DMS79 treated with DMSO at 0.1 percent for 48 hours (cell line): Measurements from ENCODE around the gene PKP2.
"Not testable (repeated sequence)": the region's sequence is repeated elsewhere in the genome, so short reads cannot be mapped to it uniquely, and the experiment has no call there.

ENCODE experiments used
- DNase-seq: peaks from one replicate; lab custom pipeline; 2025; lab: John Stamatoyannopoulos, UW

The PKP2 gene

GRCh38 chr12:32895688-32896431 lies 717 bp downstream of the PKP2 start:
- DNase-seq: no peak

DNA sequence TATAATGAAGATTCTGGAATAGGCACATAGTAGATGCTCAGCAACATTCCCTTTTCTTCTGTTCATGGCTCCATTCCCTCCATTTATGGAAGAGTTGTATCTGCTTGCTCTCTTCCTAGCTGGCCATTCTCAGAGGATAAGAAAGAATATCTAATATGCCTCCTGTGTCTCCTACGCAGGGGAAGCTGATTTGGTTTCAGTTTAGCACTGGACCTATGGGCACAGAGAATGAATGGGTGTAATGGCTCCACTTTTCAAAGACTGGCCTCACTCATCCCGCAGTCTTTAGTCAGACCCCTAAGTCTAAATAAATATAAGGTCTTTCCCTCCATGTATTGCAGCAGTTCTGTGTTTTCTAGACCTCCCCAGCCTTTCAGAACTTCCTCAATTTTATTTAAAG lies 2.0 kb downstream of the PKP2 start:
- no peak for DNase-seq

GRCh38 chr12:32893458-32893857 lies 3.1 kb downstream of the PKP2 start:
- DNase-seq: no peak

- no peak for DNase-seq
These were observed 3.5 kb downstream of the PKP2 start for GRCh38 chr12:32893043-32893442.

DNA sequence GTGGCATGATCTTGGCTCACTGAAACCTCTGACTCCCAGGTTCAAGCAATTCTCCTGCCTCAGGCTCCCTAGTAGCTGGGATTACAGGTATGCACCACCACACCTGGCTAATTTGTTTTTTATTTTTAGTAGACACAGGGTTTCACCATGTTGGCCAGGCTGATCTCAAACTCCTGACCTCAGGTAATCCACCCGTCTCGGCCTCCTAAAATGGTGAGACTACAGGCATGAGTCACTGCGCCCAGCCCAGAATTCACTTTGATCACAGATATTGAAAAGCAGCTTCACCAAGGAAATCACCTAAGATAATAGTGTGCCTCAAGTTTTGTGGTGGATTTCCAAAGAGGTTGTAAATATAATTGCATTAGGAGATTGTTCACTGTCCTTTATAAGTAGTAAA lies 4.2 kb downstream of the PKP2 start:
- DNase-seq: not testable (repeated sequence)

GRCh38 chr12:32891956-32892355 lies 4.6 kb downstream of the PKP2 start:
- DNase-seq: no peak

DNA sequence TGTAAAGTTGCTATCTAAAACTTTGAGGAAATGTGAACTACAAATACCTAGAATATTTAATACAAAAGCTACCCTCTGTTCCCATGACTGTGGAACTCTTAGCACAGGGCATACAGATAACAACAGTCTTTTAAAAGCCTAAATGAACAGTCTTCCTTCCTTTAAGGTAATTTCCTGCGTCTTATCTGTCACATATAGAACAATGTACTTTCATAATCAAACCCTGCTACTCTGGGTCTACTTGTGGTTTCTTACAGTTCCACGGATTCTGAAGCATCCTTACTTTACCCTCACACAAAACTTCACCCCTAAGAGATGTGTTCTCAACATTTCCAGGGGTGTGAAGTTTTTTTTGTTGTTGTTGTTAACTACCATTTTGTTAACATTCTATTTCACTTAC lies 5.1 kb downstream of the PKP2 start:
- no peak for DNase-seq

GRCh38 chr12:32889011-32889760 lies 7.4 kb downstream of the PKP2 start:
- no peak for DNase-seq

DNA sequence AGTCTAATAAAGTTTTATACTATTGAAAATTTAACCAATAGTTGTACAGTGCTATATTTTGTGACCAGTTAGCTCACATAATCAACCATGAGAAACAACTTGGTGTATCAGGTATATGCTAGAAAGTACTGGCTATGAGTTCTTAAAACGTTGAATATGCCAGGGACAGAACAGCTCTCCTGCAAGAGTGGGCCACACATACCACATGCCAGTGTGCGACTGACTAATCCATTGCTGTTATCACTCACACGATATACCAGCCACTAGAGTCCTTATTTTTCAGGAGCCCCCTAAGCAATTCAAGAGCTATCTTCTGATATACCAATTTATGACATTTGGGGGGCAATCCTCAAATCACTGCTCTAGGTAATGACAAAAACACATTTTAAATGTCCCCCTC lies 9.5 kb downstream of the PKP2 start:
- no peak for DNase-seq

- DNase-seq: no peak
These were observed 10.7 kb downstream of the PKP2 start for GRCh38 chr12:32885831-32886230.

DNA sequence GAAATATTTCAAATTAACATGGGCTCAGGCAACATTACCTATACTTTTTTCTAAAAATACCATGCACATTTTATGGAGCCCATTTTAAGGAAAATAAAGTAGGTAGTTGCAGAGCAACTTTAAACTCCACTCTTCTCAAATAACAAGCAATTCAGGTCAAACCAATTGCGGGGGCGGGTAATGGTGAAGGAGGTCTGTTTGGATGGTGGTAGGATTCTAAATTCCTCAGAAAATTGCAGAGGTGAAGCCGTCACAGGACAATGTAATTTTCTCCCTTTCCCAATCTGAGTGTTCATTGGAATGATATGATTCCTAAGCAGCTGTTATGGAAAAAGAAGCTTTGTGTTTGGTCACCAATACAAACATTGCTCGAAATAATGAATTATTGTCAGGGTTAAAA lies 11.6 kb downstream of the PKP2 start:
- no peak for DNase-seq

- no peak for DNase-seq
These were observed 14.9 kb downstream of the PKP2 start for GRCh38 chr12:32881702-32882101.

DNA sequence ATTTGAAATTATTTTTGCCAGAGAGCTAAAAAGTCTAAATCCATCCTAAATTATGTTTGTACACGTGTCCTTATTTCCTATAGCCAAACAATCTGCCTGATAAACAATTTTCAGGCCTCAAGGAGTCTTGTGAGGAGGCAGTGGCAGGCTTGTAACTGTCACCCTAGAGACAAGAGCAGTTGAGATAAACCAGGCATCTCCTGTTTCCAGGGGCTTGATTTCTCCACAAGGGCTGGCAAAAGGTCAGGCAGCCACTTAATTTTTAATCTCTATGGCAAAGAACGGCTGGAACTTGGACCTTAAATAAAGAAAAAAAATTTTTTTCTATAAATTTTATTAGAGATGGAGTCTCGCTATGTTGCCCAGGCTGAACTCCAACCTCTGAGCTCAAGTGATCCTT lies 15.5 kb downstream of the PKP2 start:
- no peak for DNase-seq

- not testable (repeated sequence) for DNase-seq
These were observed 17.5 kb downstream of the PKP2 start for GRCh38 chr12:32879066-32879465.

DNA sequence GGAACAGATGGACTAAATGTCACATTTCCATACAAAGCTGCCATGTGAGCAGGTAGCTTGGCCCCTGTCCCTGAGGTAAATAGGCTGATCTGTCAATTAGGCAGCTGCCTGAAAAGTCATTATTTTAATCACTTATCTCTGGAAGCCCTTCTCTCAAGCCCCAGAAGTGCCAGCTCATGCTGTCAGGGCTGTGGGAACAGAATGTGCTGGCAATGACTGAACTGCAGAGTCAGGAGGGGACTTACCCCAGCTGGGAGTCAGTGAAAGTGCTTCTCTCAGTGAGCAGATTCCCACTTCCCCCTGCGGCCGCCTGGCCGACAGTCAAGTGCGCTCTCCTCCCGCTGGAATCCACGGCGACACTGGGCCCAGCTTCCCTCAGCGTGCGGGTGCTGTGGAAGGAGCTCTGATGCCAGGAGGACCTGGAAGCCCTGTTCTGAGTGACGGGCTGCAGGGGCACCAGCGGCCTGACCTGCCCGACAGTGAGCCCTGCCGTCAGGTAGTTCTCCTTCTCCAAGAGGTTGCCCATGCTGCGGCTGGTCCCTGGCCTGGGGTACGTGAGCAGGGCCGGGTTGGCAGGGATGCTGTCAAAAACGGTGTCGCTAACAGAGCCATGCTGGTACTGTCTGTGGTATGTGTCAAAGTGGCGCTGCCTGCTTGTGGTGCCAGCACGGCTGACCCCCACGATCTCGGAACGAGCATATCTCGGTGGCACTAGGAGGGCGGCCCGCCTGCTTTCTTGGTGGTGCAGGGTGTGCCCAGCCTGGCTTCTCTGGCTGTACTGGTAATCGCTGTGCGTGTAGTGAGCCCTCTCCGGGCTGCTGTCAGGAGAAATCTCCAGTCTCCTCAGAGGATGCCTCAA lies 18.7 kb downstream of the PKP2 start:
- no peak for DNase-seq

DNA sequence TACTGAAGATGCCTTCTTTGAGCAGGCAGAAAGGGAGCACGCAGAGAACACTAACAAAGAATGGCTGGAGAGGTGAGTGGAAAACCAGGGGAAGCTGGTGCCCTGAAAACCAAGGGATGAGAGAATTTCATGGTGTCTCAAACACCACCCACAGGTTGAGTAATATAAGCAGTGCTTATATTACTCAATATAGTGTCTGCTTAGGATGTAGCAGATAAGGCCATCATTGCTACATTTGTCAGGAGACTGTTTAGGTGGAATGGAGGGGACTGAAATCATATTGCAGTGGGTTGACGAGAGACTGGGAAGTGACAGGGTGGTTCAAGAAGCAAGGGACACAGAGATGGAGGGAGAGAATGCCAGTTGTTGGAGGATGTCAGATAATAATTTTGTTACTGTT lies 20.6 kb downstream of the PKP2 start:
- no peak for DNase-seq

DNA sequence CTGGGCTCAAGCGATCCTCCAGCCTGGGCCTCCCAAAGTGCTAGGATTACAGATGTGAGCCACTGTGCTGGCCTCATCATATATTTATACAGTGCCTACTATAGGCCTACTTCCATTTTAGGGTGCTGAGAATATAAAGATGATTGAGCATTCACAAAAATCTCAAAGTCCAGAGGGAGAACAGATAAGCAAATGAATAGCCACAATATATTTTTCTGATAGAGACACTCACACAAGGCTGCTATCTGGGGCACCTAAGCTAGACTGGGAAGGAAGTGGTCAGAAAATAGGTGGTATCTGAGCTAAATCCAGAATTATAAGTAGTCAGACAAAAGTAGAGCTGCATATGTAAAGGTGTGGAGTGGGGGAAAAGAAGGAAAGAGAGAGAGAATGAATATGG lies 21.6 kb downstream of the PKP2 start:
- DNase-seq: no peak

DNA sequence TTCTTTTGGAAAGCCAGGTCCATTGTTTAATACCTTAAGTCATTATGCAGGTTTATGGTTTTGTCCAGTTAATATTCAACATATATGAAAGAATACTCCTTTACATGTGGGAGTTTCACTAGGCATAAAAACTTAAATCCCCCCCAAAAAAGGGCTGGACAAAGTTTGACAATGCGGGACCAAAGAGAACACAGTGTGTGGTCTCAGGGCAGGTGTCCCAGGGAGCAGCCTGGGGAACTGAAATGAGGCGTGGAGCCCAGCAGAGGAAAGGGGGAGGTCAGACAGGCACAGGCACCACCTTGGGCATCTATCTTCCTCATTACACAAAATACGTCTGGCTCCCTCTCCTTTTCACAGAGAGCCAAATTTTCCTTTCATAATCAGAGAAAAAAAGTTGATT lies 22.5 kb downstream of the PKP2 start:
- no peak for DNase-seq

GRCh38 chr12:32872416-32872815 lies 24.2 kb downstream of the PKP2 start:
- not testable (repeated sequence) for DNase-seq

- DNase-seq: no peak
These were observed 25.9 kb downstream of the PKP2 start for GRCh38 chr12:32870716-32871115.

- DNase-seq: no peak
These were observed 27.7 kb downstream of the PKP2 start for GRCh38 chr12:32868885-32869284.

DNA sequence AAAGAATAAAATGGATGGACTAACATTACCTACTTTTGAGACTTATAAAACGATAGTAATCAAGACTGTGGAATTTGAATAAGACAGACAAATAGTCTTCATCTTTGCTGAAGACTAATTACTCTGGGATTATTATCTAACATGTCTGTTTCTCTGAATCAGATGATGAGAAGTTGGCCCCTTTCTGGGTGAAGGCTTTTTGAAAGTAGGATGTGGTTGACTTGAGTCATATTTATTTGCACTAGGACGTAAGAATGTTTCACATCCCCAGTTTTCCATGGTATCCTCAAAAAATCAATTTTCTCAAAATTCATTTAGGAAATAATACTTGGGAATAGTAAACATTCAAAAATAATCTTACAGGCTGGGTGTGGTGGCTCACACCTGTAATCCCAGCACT lies 31.8 kb downstream of the PKP2 start:
- no peak for DNase-seq

- no peak for DNase-seq
These were observed 33.4 kb downstream of the PKP2 start for GRCh38 chr12:32863128-32863527.
